ENCODE measurements around the gene FMR1NB.

The FMR1NB gene

GRCh38 chrX:148043271-148043855, 62.2 kb downstream of the FMR1NB start:
- Histone ChIP-seq H3K4me3 (ENCODE audit: low read depth, low read length) (no peak overlapping the region), H3K27me3 (replicated peaks) (no peaks in the 10 kb centered on the region), H3K27ac (no peak overlapping the region), H3K36me3 (replicated peaks) (no peaks in the 10 kb centered on the region)
- TF ChIP-seq CTCF (IDR thresholded peaks at IDR 0.05; ENCODE audit: low read depth, low read length, missing control alignments), result no peak
- in situ Hi-C loops (cut with HindIII; ENCODE audit: low pct_ligation_motif_present, low sequenced_read_pairs), result no loop called here
- peak; percentile 0 for DNase-seq

GRCh38 chrX:148047200-148047599, 66.1 kb downstream of the FMR1NB start:
- in situ Hi-C loops (cut with HindIII; ENCODE audit: low pct_ligation_motif_present, low sequenced_read_pairs), result no loop called here
- Histone ChIP-seq H3K27ac (no peak overlapping the region), H3K27me3 (replicated peaks) (no peaks in the 10 kb centered on the region), H3K36me3 (replicated peaks) (no peaks in the 10 kb centered on the region), H3K4me3 (ENCODE audit: low read depth, low read length) (no peak overlapping the region)
- TF ChIP-seq CTCF (IDR thresholded peaks at IDR 0.05; ENCODE audit: low read depth, low read length, missing control alignments), result no peak
- DNase-seq, result no peak

GRCh38 chrX:148049441-148049840, 68.3 kb downstream of the FMR1NB start:
- TF ChIP-seq CTCF (IDR thresholded peaks at IDR 0.05; ENCODE audit: low read depth, low read length, missing control alignments), result peak; percentile 41
- no peak for DNase-seq
- in situ Hi-C loops (cut with HindIII; ENCODE audit: low pct_ligation_motif_present, low sequenced_read_pairs), result no loop called here
- H3K4me3 ChIP-seq (ENCODE audit: low read depth, low read length), result no peak overlapping the region
- H3K27ac ChIP-seq, result no peak overlapping the region
- H3K36me3 ChIP-seq (replicated peaks), result no peaks in the 10 kb centered on the region
- H3K27me3 ChIP-seq (replicated peaks), result no peaks in the 10 kb centered on the region

GRCh38 chrX:148051973-148052372, 70.8 kb downstream of the FMR1NB start:
- H3K36me3 ChIP-seq (replicated peaks), result no peaks in the 10 kb centered on the region
- DNase-seq, result no peak
- no peak for TF ChIP-seq CTCF (IDR thresholded peaks at IDR 0.05; ENCODE audit: low read depth, low read length, missing control alignments)
- H3K27ac ChIP-seq, result no peak overlapping the region
- H3K27me3 ChIP-seq (replicated peaks), result no peaks in the 10 kb centered on the region
- H3K4me3 ChIP-seq (ENCODE audit: low read depth, low read length), result no peak overlapping the region
- in situ Hi-C loops (cut with HindIII; ENCODE audit: low pct_ligation_motif_present, low sequenced_read_pairs), result no loop called here

GRCh38 chrX:148067285-148067684, 86.1 kb downstream of the FMR1NB start:
- Histone ChIP-seq H3K4me3 (ENCODE audit: low read depth, low read length) (no peak overlapping the region), H3K27me3 (replicated peaks) (no peaks in the 10 kb centered on the region), H3K36me3 (replicated peaks) (no peaks in the 10 kb centered on the region), H3K27ac (no peak overlapping the region)
- in situ Hi-C loops (cut with HindIII; ENCODE audit: low pct_ligation_motif_present, low sequenced_read_pairs), result no loop called here
- TF ChIP-seq CTCF (IDR thresholded peaks at IDR 0.05; ENCODE audit: low read depth, low read length, missing control alignments), result no peak
- DNase-seq, result no peak

All from brain microvascular endothelial cell (primary cell).